Activated CD8-positive, alpha-beta memory T cell treated with anti-CD3 and anti-CD28 coated beads for 1 hour (primary cell): Measurements from ENCODE around the gene ZNF692.
"Not testable (repeated sequence)": the region's sequence is repeated elsewhere in the genome, so short reads cannot be mapped to it uniquely, and the experiment has no call there.

ENCODE experiments used
- DNase-seq, 2 donors: peaks; one replicate each; pipeline ENCODE4 v3.0.0-alpha.2; 2020; ENCODE audit warnings: low read depth in 1 of 2; ENCODE audit errors: extremely low read depth in 1 of 2

The ZNF692 gene

GRCh38 chr1:248850124-248850523 is 8.8 kb downstream of the ZNF692 start:
- DNase-seq, result no peak

- no peak for DNase-seq
Measured at GRCh38 chr1:248849637-248850036, 9.2 kb downstream of the ZNF692 start.

- DNase-seq, result no peak
Measured at GRCh38 chr1:248849152-248849551, 9.7 kb downstream of the ZNF692 start.

GRCh38 chr1:248848602-248849001 is 10.3 kb downstream of the ZNF692 start:
- DNase-seq, result no peak

- DNase-seq, result no peak
Measured at GRCh38 chr1:248847956-248848561, 10.8 kb downstream of the ZNF692 start.

GRCh38 chr1:248847181-248847955 is 11.5 kb downstream of the ZNF692 start:
- DNase-seq, result no peak

- no peak for DNase-seq
Measured at GRCh38 chr1:248844526-248844925, 14.4 kb downstream of the ZNF692 start.

- DNase-seq, result no peak
Measured at GRCh38 chr1:248843687-248844086, 15.2 kb downstream of the ZNF692 start.

GRCh38 chr1:248842781-248843331 is 16.0 kb downstream of the ZNF692 start:
- no peak for DNase-seq

GRCh38 chr1:248841702-248842395 is 17.0 kb downstream of the ZNF692 start:
- DNase-seq, result no peak

- no peak for DNase-seq
Measured at GRCh38 chr1:248840946-248841345, 17.9 kb downstream of the ZNF692 start.

- no peak for DNase-seq
Measured at GRCh38 chr1:248839168-248839555, 19.7 kb downstream of the ZNF692 start.

- DNase-seq, result peak; percentile 62 to 73
Measured at GRCh38 chr1:248838357-248839167, 20.3 kb downstream of the ZNF692 start.

- DNase-seq, result peak; percentile 72 to 87
Measured at GRCh38 chr1:248837781-248838356, 21.0 kb downstream of the ZNF692 start, which contains the start of gene ZNF672. ZNF672 (plus strand) TSS chr1:248838224; CDS start chr1:248847275, 9,051 bp downstream.

GRCh38 chr1:248837045-248837780 is 21.7 kb downstream of the ZNF692 start:
- DNase-seq, result no peak

- DNase-seq, result no peak
Measured at GRCh38 chr1:248834343-248834940, 24.4 kb downstream of the ZNF692 start.

- no peak for DNase-seq
Measured at GRCh38 chr1:248831842-248832241, 27.0 kb downstream of the ZNF692 start.

- not testable (repeated sequence) for DNase-seq
Measured at GRCh38 chr1:248830718-248831017, 28.2 kb downstream of the ZNF692 start.

- DNase-seq, result no peak
Measured at GRCh38 chr1:248828845-248829244, 30.0 kb downstream of the ZNF692 start.
